B cell (primary cell): Measurements from ENCODE around the gene PADI3. TPM values are rescaled to one million over a fixed set of nuclear protein-coding genes. Genes with fewer than 3 reads are reported as not detected.

ENCODE experiments used
- ATAC-seq: fragments of 200-7000 bp; cut with Tn5 transposase; one replicate; pipeline ENCODE4 v1.10.0; 2021; ENCODE audit warnings: low read depth, mild to moderate bottlenecking, moderate number of reproducible peaks, moderate library complexity
- CTCF ChIA-PET: fragments of 350-600 bp; sonication (Branson Sonifier 250); formaldehyde crosslinking; loops from one replicate; lab custom pipeline; 2021; ENCODE audit warnings: antibody characterized with exemption, inconsistent platforms; lab: Charles Lee
- POLR2A ChIA-PET: fragments of 350-600 bp; sonication (Branson Sonifier 250); formaldehyde crosslinking; loops from one replicate; lab custom pipeline; 2021; ENCODE audit warnings: antibody characterized with exemption; lab: Charles Lee
- DNase-seq: peaks from one replicate; pipeline ENCODE4 v3.0.0; 2013
- H2AFZ ChIP-seq: 2 replicates; pipeline ENCODE4 v1.6.1; 2012; ENCODE audit warnings: mild to moderate bottlenecking, low read depth, low read length; ENCODE audit not compliant: insufficient read depth, poor library complexity, severe bottlenecking
- H3K27ac ChIP-seq, 2 donors: 1 replicate in 1 of 2; 2 replicates in 1 of 2; pipeline ENCODE4 v1.5.1; 2012 to 2013; ENCODE audit warnings: low read length in 2 of 2, mild to moderate bottlenecking in 2 of 2, moderate library complexity in 1 of 2
- H3K27me3 ChIP-seq, 4 experiments: fragments of 200-600 bp in 1 of 4; sonication (generic) in 1 of 4; replicated peaks in 1 of 4; 1 replicate in 2 of 4; 2 replicates in 2 of 4; pipeline versions ENCODE4 v1.6.1 to v1.7.0; 2013 to 2016; ENCODE audit warnings: low read length in 3 of 4, mild to moderate bottlenecking in 2 of 4, mixed read lengths in 1 of 4, moderate library complexity in 1 of 4; ENCODE audit not compliant: insufficient read depth in 4 of 4, control insufficient read depth in 3 of 4; ENCODE audit errors: control extremely low read depth in 1 of 4
- H3K36me3 ChIP-seq, 2 experiments: replicated peaks in 1 of 2; 1 replicate in 1 of 2; 2 replicates in 1 of 2; pipeline versions ENCODE4 v1.6.1 to v1.7.1; 2013; ENCODE audit warnings: low read length in 1 of 2; ENCODE audit not compliant: insufficient read depth in 2 of 2, control insufficient read depth in 1 of 2; ENCODE audit errors: control extremely low read depth in 1 of 2, extremely low read depth in 1 of 2
- H3K4me1 ChIP-seq, 2 donors: fragments of 200-600 bp in 1 of 2; sonication (generic) in 1 of 2; 1 replicate in 1 of 2; 2 replicates in 1 of 2; pipeline versions ENCODE4 v1.5.1 to v1.6.1; 2013 to 2017; ENCODE audit warnings: low read length in 2 of 2; ENCODE audit not compliant: control insufficient read depth in 2 of 2, insufficient read depth in 2 of 2
- H3K4me2 ChIP-seq: replicated peaks from 2 replicates; pipeline ENCODE3; 2012; ENCODE audit warnings: mild to moderate bottlenecking, low read depth, low read length; ENCODE audit not compliant: poor library complexity, severe bottlenecking
- H3K4me3 ChIP-seq, 5 experiments: fragments of 200-600 bp in 1 of 5; sonication (generic) in 1 of 5; 1 replicate in 3 of 5; 2 replicates in 2 of 5; pipeline versions ENCODE4 v1.5.1 to v1.7.0; 2011 to 2016; ENCODE audit warnings: low read length in 4 of 5, mild to moderate bottlenecking in 4 of 5, low read depth in 2 of 5, control low read depth in 1 of 5, moderate library complexity in 1 of 5; ENCODE audit not compliant: insufficient read depth in 1 of 5; ENCODE audit errors: control extremely low read depth in 1 of 5, extremely low read depth in 1 of 5
- H3K79me2 ChIP-seq: fragments of 200-600 bp; sonication (generic); one replicate; pipeline ENCODE4 v1.6.0; 2016; ENCODE audit warnings: low read length; ENCODE audit not compliant: control insufficient read depth, insufficient read depth
- H3K9ac ChIP-seq: fragments of 200-600 bp; sonication (generic); 2 replicates; pipeline ENCODE4 v1.6.1; 2017; ENCODE audit warnings: mild to moderate bottlenecking, low read length, moderate library complexity
- H3K9me3 ChIP-seq, 3 donors: one replicate each; pipeline versions ENCODE4 v1.6.1 to v1.7.1; 2013; ENCODE audit warnings: low read length in 2 of 3; ENCODE audit not compliant: control insufficient read depth in 2 of 3, insufficient read depth in 1 of 3; ENCODE audit errors: control extremely low read depth in 1 of 3
- H4K20me1 ChIP-seq: 2 replicates; pipeline ENCODE4 v1.6.0; 2012; ENCODE audit warnings: mild to moderate bottlenecking, low read length; ENCODE audit not compliant: insufficient read depth, control insufficient read depth, poor library complexity, severe bottlenecking
- H3K27ac Mint-ChIP-seq: one replicate; pipeline ENCODE4 v1.8.0; 2021; ENCODE audit warnings: mixed read lengths
- H3K27me3 Mint-ChIP-seq: one replicate; pipeline ENCODE4 v1.8.0; 2021; ENCODE audit warnings: mixed read lengths
- H3K4me1 Mint-ChIP-seq: one replicate; pipeline ENCODE4 v1.8.0; 2021; ENCODE audit warnings: mixed read lengths
- H3K4me3 Mint-ChIP-seq: one replicate; pipeline ENCODE4 v1.8.0; 2021; ENCODE audit warnings: mixed read lengths
- H3K9me3 Mint-ChIP-seq: one replicate; pipeline ENCODE4 v1.8.0; 2022; ENCODE audit warnings: mixed read lengths; ENCODE audit not compliant: insufficient read depth
- CTCF ChIP-seq: fragments of 200-600 bp; IDR thresholded peaks from one replicate; pipeline ENCODE4 v1.8.0; 2022; ENCODE audit warnings: antibody characterized with exemption, mild to moderate bottlenecking
- EZH2 ChIP-seq: IDR thresholded peaks from 2 replicates; pipeline ENCODE4 v1.6.1; 2012; ENCODE audit warnings: borderline replicate concordance, low read depth, mild to moderate bottlenecking, moderate library complexity, low read length; ENCODE audit not compliant: insufficient read depth, poor library complexity, severe bottlenecking
- WGBS: methylation state at CpG from one replicate; pipeline ENCODE4 v1.1.5; 2013; ENCODE audit warnings: missing lambda C conversion rate; ENCODE audit not compliant: insufficient coverage; 5-methylcytosine and 5-hydroxymethylcytosine counted together
- intact Hi-C: fragments of 100-400 bp; cut with micrococcal nuclease; formaldehyde crosslinking; loops from one replicate; pipeline ENCODE4 v1.10.0; 2022
- polyA minus RNA-seq: library from RNA; depleted of rRNA, polyadenylated mRNA; stranded (reverse); fragments of >200 nt; gene quantifications from 2 replicates; pipeline ENCODE4 v1.2.3, GENCODE V29; 2012
- polyA plus RNA-seq: library from polyadenylated mRNA; depleted of rRNA; stranded (reverse); fragments of >200 nt; gene quantifications from 2 replicates; pipeline ENCODE4 v1.2.3, GENCODE V29; 2012
- total RNA-seq, 2 donors: library from RNA; stranded (reverse); fragments of 120-200 nt in 1 of 2; gene quantifications; 1 replicate in 1 of 2; 2 replicates in 1 of 2; pipeline versions ENCODE4 v1.2.3 to v1.2.4, GENCODE V29; 2013 to 2022

Gene PADI3
- total RNA-seq (not detected in 2 replicates), polyA plus RNA-seq (not detected in 2 replicates), polyA minus RNA-seq (not detected in 2 replicates)
- total RNA-seq (2013), result not detected

GRCh38 chr1:17248781-17249180, at the start of gene PADI3:
PADI3 (plus strand) TSS chr1:17249098; CDS start chr1:17249138, 40 bp downstream.
- Mint-ChIP-seq H3K27me3 (peaks cover 8% of the 10 kb centered on the region), H3K4me3 (no peak within 1 kb of the TSS), H3K4me1 (no peaks in the 10 kb centered on the region), H3K27ac (no peak within 1 kb of the TSS), H3K9me3 (no peaks in the 10 kb centered on the region)
- Histone ChIP-seq H3K9ac (no peak within 1 kb of the TSS), H3K4me3 (no peak within 1 kb of the TSS), H2AFZ (no peak within 1 kb of the TSS), H3K27ac (no peak within 1 kb of the TSS), H3K36me3 (no peaks in the 10 kb centered on the region), H3K4me1 (no peaks in the 10 kb centered on the region), H4K20me1 (no peaks in the 10 kb centered on the region), H3K27me3 (peaks cover 0 to 9% (median 0%) of the 10 kb centered on the region in 4 experiments), H3K9me3 (no peaks in the 10 kb centered on the region), H3K4me2 (no peak within 1 kb of the TSS), H3K79me2 (no peaks in the 10 kb centered on the region)
- TF ChIP-seq EZH2 (no peak), CTCF (no peak)
- 93% methylated on average over 7 of the region's 9 CpGs for WGBS
- ChIA-PET CTCF (no interaction called here), POLR2A (interaction anchor here (0.7 kb wide), 1 partner anchor 844 kb away, joined by 3 read pairs; no protein-coding TSS in a partner anchor)
- DNase-seq (no peak), ATAC-seq (no peak)
- intact Hi-C loops, result no loop called here

GRCh38 chr1:17199267-17200044, 49.4 kb upstream of the PADI3 start:
- no peak for TF ChIP-seq CTCF
- no peak overlapping the region for H3K4me3 Mint-ChIP-seq
- H3K27me3 Mint-ChIP-seq, result peaks cover 4% of the 10 kb centered on the region
- H3K36me3 ChIP-seq, result no peaks in the 10 kb centered on the region
- no peak for ATAC-seq
- 87% methylated on average over 8 of the region's 9 CpGs for WGBS
- no peak overlapping the region for H3K4me2 ChIP-seq
- intact Hi-C loops, result no loop called here
- H3K4me1 ChIP-seq, result no peaks in the 10 kb centered on the region
- H3K27ac Mint-ChIP-seq, result no peak overlapping the region
- H3K9me3 Mint-ChIP-seq, result no peaks in the 10 kb centered on the region
- no peaks in the 10 kb centered on the region for H3K27me3 ChIP-seq
- no peak overlapping the region for H2AFZ ChIP-seq
- CTCF ChIA-PET, result interaction anchor here (0.6 to 1.0 kb wide), 3 partner anchors 13 to 1121 kb away, joined by 3 to 4 read pairs (median 4); no protein-coding TSS in a partner anchor
- H3K27ac ChIP-seq, result no peak overlapping the region
- H3K9ac ChIP-seq, result no peak overlapping the region
- H3K4me1 Mint-ChIP-seq, result peaks cover 3% of the 10 kb centered on the region
- no peaks in the 10 kb centered on the region for H3K9me3 ChIP-seq
- no peak overlapping the region for H3K4me3 ChIP-seq
- H3K79me2 ChIP-seq, result no peaks in the 10 kb centered on the region
- no peak for DNase-seq
- POLR2A ChIA-PET, result no interaction called here
- H4K20me1 ChIP-seq, result no peaks in the 10 kb centered on the region
